NB4 (cell line): ENCODE measurements around the gene OR6B2.
A peak's percentile ranks its signal among the peaks of the same experiment; 100 is the strongest.

Experiments
- DNase-seq: peaks from one replicate; pipeline ENCODE4 v3.0.0; 2010; ENCODE audit warnings: low read depth
- H3K4me3 ChIP-seq: one replicate; pipeline ENCODE4 v1.5.1; 2011; ENCODE audit warnings: mild to moderate bottlenecking, low read depth, low read length, moderate library complexity
- MYC ChIP-seq: IDR thresholded peaks from 2 replicates; pipeline ENCODE4 v1.6.1; 2011; ENCODE audit warnings: low read depth, low read length
- POLR2A ChIP-seq: IDR thresholded peaks from 2 replicates; pipeline ENCODE4 v1.6.1; 2011; ENCODE audit warnings: mild to moderate bottlenecking; ENCODE audit not compliant: insufficient read length; ENCODE audit errors: extremely low read depth
- TF ChIP-seq, protein P1 (sequence below): IDR thresholded peaks from 2 replicates; pipeline ENCODE4 v1.6.1; 2011; ENCODE audit warnings: low read depth, low read length
- TF ChIP-seq, protein P2 (sequence below): IDR thresholded peaks from one replicate; pipeline ENCODE4 v1.5.1; 2012; ENCODE audit warnings: low read depth, low read length

OR6B2 gene

DNA sequence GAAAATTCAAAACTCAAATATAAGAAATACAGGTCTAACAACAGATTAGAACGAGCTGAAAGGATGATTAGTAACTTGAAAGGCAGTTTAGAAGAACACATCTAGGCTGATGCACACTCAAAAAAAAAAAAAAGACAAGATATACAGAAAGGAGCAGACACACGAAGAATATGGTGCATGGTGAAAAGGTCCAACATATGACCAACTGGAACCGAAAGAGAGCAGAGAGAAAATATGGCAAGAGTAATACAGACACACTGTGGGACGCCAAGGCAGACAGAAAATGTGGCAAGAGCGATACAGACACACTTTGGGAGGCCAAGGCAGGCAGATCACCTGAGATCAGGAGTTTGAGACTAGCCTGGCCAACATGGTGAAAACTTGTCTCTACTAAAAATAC is 44.9 kb downstream of the OR6B2 start:
- no peak for DNase-seq
- TF ChIP-seq MYC = no peak
- TF ChIP-seq, protein P1, sequence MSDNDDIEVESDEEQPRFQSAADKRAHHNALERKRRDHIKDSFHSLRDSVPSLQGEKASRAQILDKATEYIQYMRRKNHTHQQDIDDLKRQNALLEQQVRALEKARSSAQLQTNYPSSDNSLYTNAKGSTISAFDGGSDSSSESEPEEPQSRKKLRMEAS = no peak
- TF ChIP-seq, protein P2, sequence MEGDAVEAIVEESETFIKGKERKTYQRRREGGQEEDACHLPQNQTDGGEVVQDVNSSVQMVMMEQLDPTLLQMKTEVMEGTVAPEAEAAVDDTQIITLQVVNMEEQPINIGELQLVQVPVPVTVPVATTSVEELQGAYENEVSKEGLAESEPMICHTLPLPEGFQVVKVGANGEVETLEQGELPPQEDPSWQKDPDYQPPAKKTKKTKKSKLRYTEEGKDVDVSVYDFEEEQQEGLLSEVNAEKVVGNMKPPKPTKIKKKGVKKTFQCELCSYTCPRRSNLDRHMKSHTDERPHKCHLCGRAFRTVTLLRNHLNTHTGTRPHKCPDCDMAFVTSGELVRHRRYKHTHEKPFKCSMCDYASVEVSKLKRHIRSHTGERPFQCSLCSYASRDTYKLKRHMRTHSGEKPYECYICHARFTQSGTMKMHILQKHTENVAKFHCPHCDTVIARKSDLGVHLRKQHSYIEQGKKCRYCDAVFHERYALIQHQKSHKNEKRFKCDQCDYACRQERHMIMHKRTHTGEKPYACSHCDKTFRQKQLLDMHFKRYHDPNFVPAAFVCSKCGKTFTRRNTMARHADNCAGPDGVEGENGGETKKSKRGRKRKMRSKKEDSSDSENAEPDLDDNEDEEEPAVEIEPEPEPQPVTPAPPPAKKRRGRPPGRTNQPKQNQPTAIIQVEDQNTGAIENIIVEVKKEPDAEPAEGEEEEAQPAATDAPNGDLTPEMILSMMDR = no peak
- no peak for TF ChIP-seq POLR2A
- H3K4me3 ChIP-seq = no peak overlapping the region

DNA sequence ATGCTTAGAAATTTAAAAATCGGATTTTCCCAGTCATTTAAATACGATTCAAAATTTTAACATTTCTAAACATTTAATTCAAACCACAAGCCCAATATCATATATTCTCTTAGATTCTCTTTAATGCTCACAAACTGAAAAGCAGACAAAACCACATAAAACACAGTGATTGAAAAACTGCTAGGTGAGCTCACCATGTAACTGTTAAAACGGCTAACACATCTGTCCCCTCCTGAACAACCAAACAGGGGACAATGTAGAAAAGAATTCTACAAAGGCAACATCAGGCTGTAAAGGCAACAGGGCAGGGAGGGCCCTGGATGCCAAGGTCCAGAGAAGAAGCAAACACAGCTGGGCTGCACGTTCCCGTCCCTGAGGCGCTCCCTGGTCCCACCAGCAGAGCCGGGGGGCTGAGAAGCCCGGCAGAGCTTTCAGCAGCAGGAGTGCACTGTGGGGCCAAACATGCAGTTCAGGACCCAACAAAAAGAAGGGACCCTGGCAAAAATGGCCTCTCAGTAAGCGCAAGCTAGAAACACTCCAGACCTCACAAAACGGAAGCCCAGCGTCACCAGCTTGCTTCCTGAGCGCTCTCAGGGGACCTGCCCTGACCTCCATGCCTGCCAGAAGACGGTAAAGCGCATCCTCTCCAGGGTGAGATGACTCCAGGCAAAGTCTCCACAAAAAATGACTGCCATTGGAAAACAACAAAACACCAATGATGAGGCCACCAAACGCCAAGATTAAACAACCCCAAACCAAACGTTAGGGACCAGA is 45.6 kb downstream of the OR6B2 start:
- TF ChIP-seq MYC (no peak), POLR2A (no peak)
- TF ChIP-seq, protein P2 = no peak
- TF ChIP-seq, protein P1 = no peak
- H3K4me3 ChIP-seq = no peak overlapping the region
- DNase-seq = no peak

DNA sequence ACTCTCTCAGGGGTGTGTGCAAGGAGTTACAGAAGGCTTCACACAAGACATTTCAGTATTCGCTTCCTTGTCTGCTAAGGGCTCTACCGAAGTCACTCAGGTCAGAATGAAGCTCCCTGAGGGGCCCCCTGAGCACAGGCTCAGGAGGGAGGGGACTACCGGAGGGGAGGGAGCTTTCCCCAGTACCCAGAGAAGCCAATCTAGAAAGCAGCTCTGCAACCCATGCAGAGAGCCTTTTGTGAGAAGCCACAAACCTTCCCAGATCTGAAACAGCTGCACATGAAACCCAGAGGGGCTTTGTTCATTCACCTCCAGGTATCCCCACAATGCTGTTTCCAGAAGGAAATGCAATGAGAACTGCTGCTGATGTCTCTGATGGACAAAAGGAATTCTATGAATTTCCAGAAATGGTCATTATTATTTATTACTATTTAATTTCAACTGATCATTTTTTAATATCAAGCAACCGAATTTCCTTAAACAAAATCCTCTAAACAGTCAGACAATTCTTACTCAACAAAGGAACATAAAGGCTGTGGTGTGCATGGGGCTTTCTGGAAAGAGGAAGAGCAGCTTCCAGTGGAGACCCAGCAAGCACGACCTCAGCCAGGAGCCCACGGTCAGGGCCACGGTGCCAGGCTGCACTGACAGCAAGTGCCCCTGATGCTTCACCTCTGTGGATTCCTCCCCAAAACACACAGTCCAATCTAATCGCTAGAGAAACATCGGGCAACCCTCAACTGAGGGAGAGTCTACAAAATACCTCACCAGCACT is 47.0 kb downstream of the OR6B2 start:
- TF ChIP-seq, protein P2 = no peak
- no peak for TF ChIP-seq POLR2A
- TF ChIP-seq, protein P1 = no peak
- TF ChIP-seq MYC = no peak
- peak; percentile 59 for DNase-seq
- H3K4me3 ChIP-seq = no peak overlapping the region
